ENCODE measurements around the gene SLC22A31. TPM values are rescaled to one million over a fixed set of nuclear protein-coding genes. Genes with fewer than 3 reads are reported as not detected.
A peak's percentile ranks its signal among the peaks of the same experiment; 100 is the strongest.

The SLC22A31 gene
- total RNA-seq, 6 experiments from 2014 or later: 0.19 to 19.3 (median 6.8) TPM; not detected in 2

GRCh38 chr16:89184677-89184932 lies 15.7 kb downstream of the SLC22A31 start:
- intact Hi-C loops (cut with DNase I): no loop called here
- Histone ChIP-seq H3K27ac (no peak overlapping the region), H3K27me3 (no peaks in the 10 kb centered on the region), H3K9me3 (no peaks in the 10 kb centered on the region), H3K4me3 (no peak overlapping the region), H3K36me3 (no peaks in the 10 kb centered on the region), H3K4me1 (no peaks in the 10 kb centered on the region)
- WGBS (ENCODE audit: insufficient coverage, low coverage, low lambda C conversion rate, missing lambda C conversion rate): 42% methylated on average over 5 of the region's 9 CpGs
- no peak for ATAC-seq
- no peak for DNase-seq
- TF ChIP-seq CTCF (IDR thresholded peaks at IDR 0.05) (no peak), POLR2A (IDR thresholded peaks at IDR 0.05) (no peak)

- H3K27me3 ChIP-seq: no peaks in the 10 kb centered on the region
- H3K36me3 ChIP-seq: no peaks in the 10 kb centered on the region
- ATAC-seq (peak in 1 of 4 donors; percentile 12), DNase-seq (no peak)
- WGBS (ENCODE audit: insufficient coverage, low coverage, low lambda C conversion rate, missing lambda C conversion rate): 49% methylated on average over 9 of the region's 26 CpGs
- no peak for TF ChIP-seq CTCF (IDR thresholded peaks at IDR 0.05)
- TF ChIP-seq POLR2A (IDR thresholded peaks at IDR 0.05): no peak
- no peak overlapping the region for H3K27ac ChIP-seq
- intact Hi-C loops (cut with DNase I): no loop called here
- no peak overlapping the region for H3K4me3 ChIP-seq
- no peaks in the 10 kb centered on the region for H3K4me1 ChIP-seq
- no peaks in the 10 kb centered on the region for H3K9me3 ChIP-seq
Measured at GRCh38 chr16:89183975-89184676, 16.2 kb downstream of the SLC22A31 start.

- 29% methylated on average over 6 of the region's 13 CpGs for WGBS (ENCODE audit: insufficient coverage, low coverage, low lambda C conversion rate, missing lambda C conversion rate)
- no peaks in the 10 kb centered on the region for H3K36me3 ChIP-seq
- no peaks in the 10 kb centered on the region for H3K4me1 ChIP-seq
- H3K9me3 ChIP-seq: no peaks in the 10 kb centered on the region
- no peaks in the 10 kb centered on the region for H3K27me3 ChIP-seq
- no peak for ATAC-seq
- intact Hi-C loops (cut with DNase I): no loop called here
- no peak overlapping the region for H3K27ac ChIP-seq
- no peak overlapping the region for H3K4me3 ChIP-seq
- TF ChIP-seq POLR2A (IDR thresholded peaks at IDR 0.05) (no peak), CTCF (IDR thresholded peaks at IDR 0.05) (no peak)
- DNase-seq: no peak
Measured at GRCh38 chr16:89183463-89183862, 16.9 kb downstream of the SLC22A31 start.

GRCh38 chr16:89179656-89180315 lies 20.6 kb downstream of the SLC22A31 start:
- H3K27ac ChIP-seq: no peak overlapping the region
- H3K36me3 ChIP-seq: no peaks in the 10 kb centered on the region
- intact Hi-C loops (cut with DNase I): no loop called here
- WGBS (ENCODE audit: insufficient coverage, low coverage, low lambda C conversion rate, missing lambda C conversion rate): 87% methylated on average over 6 of the region's 25 CpGs
- no peaks in the 10 kb centered on the region for H3K4me1 ChIP-seq
- TF ChIP-seq CTCF (IDR thresholded peaks at IDR 0.05) (no peak), POLR2A (IDR thresholded peaks at IDR 0.05) (no peak)
- H3K27me3 ChIP-seq: no peaks in the 10 kb centered on the region
- H3K4me3 ChIP-seq: no peak overlapping the region
- H3K9me3 ChIP-seq: no peaks in the 10 kb centered on the region
- ATAC-seq (no peak), DNase-seq (no peak)

Measured in right lobe of liver (tissue), 6 donors.